ENCODE measurements around the gene TYK2. TPM values are rescaled to one million over a fixed set of nuclear protein-coding genes. Genes with fewer than 3 reads are reported as not detected.
A peak's percentile ranks its signal among the peaks of the same experiment; 100 is the strongest.

The TYK2 gene
- total and polyA plus RNA-seq, 8 donors = 120 to 185 (median 151) TPM

DNA sequence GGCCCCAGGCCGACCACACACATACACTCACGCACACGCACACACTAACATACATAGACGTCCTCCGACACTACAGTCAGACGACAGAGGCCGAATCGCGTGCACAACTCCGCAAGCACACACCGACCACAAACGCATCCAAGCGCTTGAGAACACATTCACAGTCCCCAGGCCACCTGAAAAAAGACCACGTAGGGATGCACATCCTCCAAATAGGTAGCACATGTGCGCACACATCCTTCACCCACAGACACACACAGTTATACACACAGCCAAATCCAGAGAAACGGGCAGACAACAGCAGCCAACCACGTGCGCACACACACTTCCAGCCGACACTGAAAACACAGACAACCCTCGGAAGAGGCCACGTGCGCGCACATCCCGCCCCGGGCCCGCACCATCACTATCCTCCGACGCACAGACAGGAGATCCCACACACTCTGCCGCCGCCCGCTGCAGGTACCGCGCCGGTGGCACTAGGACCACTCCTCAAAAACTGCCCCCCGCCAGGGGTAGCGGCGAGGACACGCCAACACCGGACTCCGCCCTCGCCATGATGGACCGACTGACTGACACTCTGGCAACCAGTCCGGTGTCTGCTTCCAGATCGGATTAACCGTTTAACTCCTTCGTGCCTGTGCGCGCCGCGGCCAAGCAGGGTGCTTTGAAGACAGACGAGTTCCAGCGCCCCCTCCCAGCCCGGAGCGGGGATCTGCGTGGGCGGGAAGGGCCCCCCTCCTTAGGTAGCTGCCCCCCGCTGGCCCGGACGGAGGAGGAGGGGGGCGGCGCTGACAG, 39.5 kb upstream of the TYK2 start:
- intact Hi-C loops (cut with DNase I) = no loop called here
- Histone ChIP-seq H3K4me1 (peaks cover 20 to 88% of the 10 kb centered on the region in 2 donors), H3K27ac (no peak overlapping the region), H3K27me3 (peaks cover 57 to 95% of the 10 kb centered on the region in 2 donors), H3K4me3 (peak overlapping the region in 1 of 2 donors; percentile 7), H3K9me3 (no peaks in the 10 kb centered on the region), H3K36me3 (no peaks in the 10 kb centered on the region)
- no peak for ATAC-seq
- no peak for DNase-seq
- TF ChIP-seq, protein P1, sequence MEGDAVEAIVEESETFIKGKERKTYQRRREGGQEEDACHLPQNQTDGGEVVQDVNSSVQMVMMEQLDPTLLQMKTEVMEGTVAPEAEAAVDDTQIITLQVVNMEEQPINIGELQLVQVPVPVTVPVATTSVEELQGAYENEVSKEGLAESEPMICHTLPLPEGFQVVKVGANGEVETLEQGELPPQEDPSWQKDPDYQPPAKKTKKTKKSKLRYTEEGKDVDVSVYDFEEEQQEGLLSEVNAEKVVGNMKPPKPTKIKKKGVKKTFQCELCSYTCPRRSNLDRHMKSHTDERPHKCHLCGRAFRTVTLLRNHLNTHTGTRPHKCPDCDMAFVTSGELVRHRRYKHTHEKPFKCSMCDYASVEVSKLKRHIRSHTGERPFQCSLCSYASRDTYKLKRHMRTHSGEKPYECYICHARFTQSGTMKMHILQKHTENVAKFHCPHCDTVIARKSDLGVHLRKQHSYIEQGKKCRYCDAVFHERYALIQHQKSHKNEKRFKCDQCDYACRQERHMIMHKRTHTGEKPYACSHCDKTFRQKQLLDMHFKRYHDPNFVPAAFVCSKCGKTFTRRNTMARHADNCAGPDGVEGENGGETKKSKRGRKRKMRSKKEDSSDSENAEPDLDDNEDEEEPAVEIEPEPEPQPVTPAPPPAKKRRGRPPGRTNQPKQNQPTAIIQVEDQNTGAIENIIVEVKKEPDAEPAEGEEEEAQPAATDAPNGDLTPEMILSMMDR (IDR thresholded peaks at IDR 0.05) = no peak

DNA sequence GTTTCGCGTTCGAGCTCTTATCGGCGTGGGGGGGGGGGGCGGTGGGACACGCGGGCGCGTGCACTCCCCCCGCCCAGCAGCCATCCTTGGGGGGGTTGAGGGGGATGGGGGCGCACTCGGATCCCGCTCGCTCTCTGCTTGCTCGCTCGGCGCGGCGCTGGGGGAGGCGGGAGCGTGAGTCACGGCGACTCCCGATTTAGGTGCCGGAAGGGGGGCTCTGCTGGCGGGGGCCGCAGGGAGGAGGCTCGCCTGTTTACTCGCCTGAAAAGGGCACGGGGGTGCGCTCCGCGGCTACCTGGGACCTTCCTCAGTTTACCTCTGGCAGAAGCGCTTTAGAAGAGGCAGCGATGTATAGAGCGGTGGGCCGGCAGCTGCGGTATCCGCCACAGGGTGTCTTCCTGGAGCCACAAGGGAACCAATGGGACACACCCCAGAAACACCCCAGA, 38.9 kb upstream of the TYK2 start:
- H3K27me3 ChIP-seq = peaks cover 57 to 89% of the 10 kb centered on the region in 2 donors

DNA sequence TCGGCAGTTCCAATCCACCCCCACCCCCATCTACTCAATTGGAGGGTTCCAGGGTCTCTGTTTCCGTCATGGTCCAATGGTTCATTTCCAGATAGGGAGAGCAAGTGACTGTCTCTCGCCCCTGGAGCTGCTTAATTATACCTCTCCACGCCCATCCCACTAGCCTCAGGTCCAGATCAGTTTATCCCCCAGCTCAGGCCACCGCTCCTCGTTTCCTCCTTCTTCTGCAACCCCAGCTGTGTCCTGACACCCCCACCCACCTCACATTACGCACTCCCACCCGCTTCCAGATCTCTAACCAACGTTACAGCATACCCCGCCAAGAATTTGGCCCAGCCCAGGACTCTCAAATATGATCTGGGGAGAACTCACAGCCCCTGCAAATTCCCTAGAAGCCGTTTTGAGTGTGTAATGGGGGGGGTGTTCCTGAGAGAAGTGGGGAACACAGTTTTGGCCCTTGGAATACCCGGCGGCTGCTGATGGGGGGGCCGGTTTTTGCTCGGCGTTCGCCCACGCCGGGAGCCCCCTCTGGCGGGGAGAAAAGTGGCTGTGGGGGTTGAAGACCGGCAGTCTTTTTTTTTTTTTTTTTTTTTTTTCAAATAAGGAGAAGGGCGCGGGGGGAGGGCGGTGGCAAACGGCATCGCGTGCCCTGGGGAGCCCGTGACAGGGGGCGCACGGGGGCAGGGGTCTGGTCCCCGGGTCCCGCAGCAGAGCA, 38.3 kb upstream of the TYK2 start:
- ATAC-seq = no peak
- no peaks in the 10 kb centered on the region for H3K9me3 ChIP-seq
- no peak overlapping the region for H3K4me3 ChIP-seq
- H3K27ac ChIP-seq = no peak overlapping the region
- H3K4me1 ChIP-seq = peaks cover 11 to 76% of the 10 kb centered on the region in 2 donors
- TF ChIP-seq, protein P1 (IDR thresholded peaks at IDR 0.05) = no peak
- intact Hi-C loops (cut with DNase I) = no loop called here
- no peaks in the 10 kb centered on the region for H3K36me3 ChIP-seq
- peaks cover 57 to 83% of the 10 kb centered on the region in 2 donors for H3K27me3 ChIP-seq
- DNase-seq = no peak

More for the DNA sequence above, 38.9 kb upstream of the TYK2 start:
- peaks cover 14 to 81% of the 10 kb centered on the region in 2 donors for H3K4me1 ChIP-seq
- no peak overlapping the region for H3K4me3 ChIP-seq
- H3K9me3 ChIP-seq = no peaks in the 10 kb centered on the region
- TF ChIP-seq, protein P1 (IDR thresholded peaks at IDR 0.05) = no peak
- intact Hi-C loops (cut with DNase I) = no loop called here
- H3K36me3 ChIP-seq = no peaks in the 10 kb centered on the region
- DNase-seq (no peak), ATAC-seq (no peak)
- H3K27ac ChIP-seq = no peak overlapping the region

DNA sequence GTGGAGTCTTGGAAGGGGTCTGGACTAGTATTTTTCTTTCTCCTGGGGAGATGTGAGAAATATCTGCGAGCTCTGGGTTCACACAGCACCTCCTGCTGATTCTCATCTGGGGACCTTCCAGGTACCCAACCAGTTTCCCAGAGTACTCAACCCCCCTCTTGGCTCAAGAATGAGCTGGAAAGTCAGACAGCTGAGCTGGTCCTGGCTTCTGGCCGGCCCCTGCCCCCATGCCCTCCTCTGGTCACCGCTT, 37.8 kb upstream of the TYK2 start:
- intact Hi-C loops (cut with DNase I) = no loop called here
- ATAC-seq (no peak), DNase-seq (no peak)
- H3K9me3 ChIP-seq = no peaks in the 10 kb centered on the region
- H3K4me1 ChIP-seq = peaks cover 11 to 72% of the 10 kb centered on the region in 2 donors
- H3K4me3 ChIP-seq = no peak overlapping the region
- peaks cover 57 to 78% of the 10 kb centered on the region in 2 donors for H3K27me3 ChIP-seq
- TF ChIP-seq, protein P1 (IDR thresholded peaks at IDR 0.05) = no peak
- H3K36me3 ChIP-seq = no peaks in the 10 kb centered on the region
- no peak overlapping the region for H3K27ac ChIP-seq

DNA sequence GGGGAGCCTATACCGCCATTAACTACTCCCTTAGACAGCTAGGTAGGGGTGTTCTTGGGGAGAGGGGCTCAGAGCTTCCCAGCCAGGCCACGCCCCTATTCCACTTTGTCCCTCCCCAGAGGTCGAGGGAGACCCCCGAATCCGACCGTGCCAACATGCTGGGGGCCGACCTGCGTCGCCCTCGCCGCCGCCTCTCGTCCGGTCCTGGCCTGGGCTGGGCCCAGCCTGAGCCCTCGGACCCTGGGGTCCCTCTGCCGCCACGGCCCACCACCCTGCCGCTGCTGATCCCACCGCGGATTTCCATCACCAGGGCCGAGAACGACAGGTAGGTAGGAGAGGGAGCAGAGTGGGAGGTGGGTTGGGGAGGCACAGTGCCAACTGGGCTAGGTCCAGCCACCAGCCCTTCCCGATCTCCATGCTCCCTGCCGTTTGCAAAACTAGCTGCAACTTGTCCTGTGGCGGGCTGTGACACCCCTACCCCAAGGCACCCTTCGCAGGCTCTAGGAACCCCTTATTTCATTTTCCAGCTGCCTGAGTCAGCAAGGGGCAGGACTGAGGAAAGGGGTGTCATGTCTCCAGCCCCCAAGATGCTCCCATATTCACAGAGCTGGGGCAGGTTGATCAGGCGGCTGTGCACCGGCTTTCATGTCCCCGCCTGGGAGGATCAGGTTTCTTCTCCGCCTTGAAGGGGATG, 37.3 kb upstream of the TYK2 start:
- DNase-seq = no peak
- intact Hi-C loops (cut with DNase I) = no loop called here
- peaks cover 11 to 71% of the 10 kb centered on the region in 2 donors for H3K4me1 ChIP-seq

More for the DNA sequence above, 37.3 kb upstream of the TYK2 start:
- H3K27me3 ChIP-seq = peaks cover 55 to 73% of the 10 kb centered on the region in 2 donors
- no peaks in the 10 kb centered on the region for H3K36me3 ChIP-seq
- no peak overlapping the region for H3K4me3 ChIP-seq
- no peaks in the 10 kb centered on the region for H3K9me3 ChIP-seq
- TF ChIP-seq, protein P1 (IDR thresholded peaks at IDR 0.05) = no peak
- no peak for ATAC-seq
- no peak overlapping the region for H3K27ac ChIP-seq
